ENCODE data around the gene PPP6R1.
A peak's percentile ranks its signal among the peaks of the same experiment; 100 is the strongest.

The PPP6R1 gene

DNA sequence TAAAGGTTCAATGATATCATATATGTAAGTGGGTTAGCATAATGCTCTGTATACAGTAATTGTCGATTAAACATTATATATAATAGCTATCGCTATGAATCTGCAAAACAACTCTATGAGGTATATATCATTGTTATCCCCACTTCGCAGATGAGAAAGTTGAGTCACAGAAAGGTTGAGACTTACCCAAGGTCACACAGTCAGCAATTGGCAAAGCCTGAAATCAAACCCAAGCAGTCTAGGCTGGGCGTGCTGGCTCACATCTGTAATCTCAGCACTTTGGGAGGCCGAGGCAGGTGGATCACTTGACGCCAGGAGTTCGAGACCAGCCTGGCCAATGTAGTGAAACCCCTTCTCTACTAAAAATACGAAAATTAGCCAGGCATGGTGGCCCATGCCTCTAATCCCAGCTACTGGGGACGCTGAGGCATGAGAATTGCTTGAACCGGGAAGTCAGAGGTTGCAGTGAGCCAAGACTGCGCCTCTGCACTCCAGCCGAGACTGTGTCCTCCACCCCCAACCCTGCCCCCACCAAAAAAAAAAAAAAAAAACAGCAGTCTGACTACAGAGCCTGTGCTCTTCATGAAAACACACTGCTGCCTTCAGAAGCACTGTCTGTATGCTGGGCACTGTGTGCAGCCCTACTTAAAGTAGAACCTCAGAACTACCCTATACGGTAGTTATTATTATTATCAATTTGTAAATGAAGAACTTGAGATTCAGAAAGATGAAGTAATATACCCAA, 19.7 kb upstream of the PPP6R1 start:
- WGBS (ENCODE audit: extremely low coverage, insufficient coverage, insufficient read length), result no CpG with 5 or more reads among the region's 13 CpGs
- Histone ChIP-seq H3K23ac (ENCODE audit: low read length) (no peak overlapping the region), H4K8ac (ENCODE audit: low read depth, low read length) (no peak overlapping the region), H3K4me3 (ENCODE audit: low read depth, low read length) (no peak overlapping the region), H2BK12ac (ENCODE audit: low read length) (no peak overlapping the region), H3K4me1 (ENCODE audit: control insufficient read depth in 1 of 2, insufficient read depth in 2 of 2, low read length in 2 of 2) (peaks cover 0 to 5% of the 10 kb centered on the region in 2 experiments), H2BK5ac (ENCODE audit: low read depth, low read length, poor library complexity) (no peak overlapping the region), H4K91ac (ENCODE audit: low read depth, low read length) (no peak overlapping the region), H3K9me3 (ENCODE audit: insufficient read depth, low read depth, low read length) (no peaks in the 10 kb centered on the region), H3K9ac (ENCODE audit: low read length) (no peak overlapping the region), H3K14ac (ENCODE audit: low read length) (no peak overlapping the region), H2AFZ (ENCODE audit: insufficient read depth, low read length, poor library complexity) (no peak overlapping the region), H2BK120ac (ENCODE audit: insufficient read depth, low read length, poor library complexity) (no peak overlapping the region), H3K4ac (ENCODE audit: low read depth, low read length) (no peak overlapping the region), H3K18ac (ENCODE audit: low read length) (no peak overlapping the region), H3K27me3 (ENCODE audit: insufficient read depth, low read length) (no peaks in the 10 kb centered on the region), H4K12ac (ENCODE audit: low read depth, low read length) (no peak overlapping the region), H3K27ac (ENCODE audit: low read depth, low read length) (no peak overlapping the region), H3K36me3 (ENCODE audit: control insufficient read depth in 1 of 2, insufficient read depth in 2 of 2, low read length in 2 of 2) (peaks cover 15 to 17% of the 10 kb centered on the region in 2 experiments), H3K79me1 (ENCODE audit: low read length) (peaks cover 3% of the 10 kb centered on the region), H3K79me2 (ENCODE audit: control insufficient read depth, insufficient read depth, low read length, poor library complexity) (no peaks in the 10 kb centered on the region), H2AK5ac (ENCODE audit: low read length) (no peak overlapping the region), H3K4me2 (ENCODE audit: low read length) (no peak overlapping the region)
- no peak for DNase-seq

- Histone ChIP-seq H3K79me2 (ENCODE audit: control insufficient read depth, insufficient read depth, low read length, poor library complexity) (no peaks in the 10 kb centered on the region), H2BK12ac (ENCODE audit: low read length) (no peak overlapping the region), H3K9ac (ENCODE audit: low read length) (no peak overlapping the region), H3K36me3 (ENCODE audit: control insufficient read depth in 1 of 2, insufficient read depth in 2 of 2, low read length in 2 of 2) (peaks cover 15 to 17% of the 10 kb centered on the region in 2 experiments), H3K4me3 (ENCODE audit: low read depth, low read length) (peak overlapping the region; percentile 41), H4K91ac (ENCODE audit: low read depth, low read length) (no peak overlapping the region), H3K4ac (ENCODE audit: low read depth, low read length) (no peak overlapping the region), H2BK5ac (ENCODE audit: low read depth, low read length, poor library complexity) (no peak overlapping the region), H3K4me1 (ENCODE audit: control insufficient read depth in 1 of 2, insufficient read depth in 2 of 2, low read length in 2 of 2) (peaks cover 0 to 5% of the 10 kb centered on the region in 2 experiments), H4K12ac (ENCODE audit: low read depth, low read length) (no peak overlapping the region), H2AFZ (ENCODE audit: insufficient read depth, low read length, poor library complexity) (no peak overlapping the region), H3K79me1 (ENCODE audit: low read length) (peaks cover 3% of the 10 kb centered on the region), H3K27me3 (ENCODE audit: insufficient read depth, low read length) (no peaks in the 10 kb centered on the region), H3K27ac (ENCODE audit: low read depth, low read length) (no peak overlapping the region), H3K14ac (ENCODE audit: low read length) (no peak overlapping the region), H2BK120ac (ENCODE audit: insufficient read depth, low read length, poor library complexity) (no peak overlapping the region), H3K23ac (ENCODE audit: low read length) (no peak overlapping the region), H2AK5ac (ENCODE audit: low read length) (no peak overlapping the region), H3K18ac (ENCODE audit: low read length) (no peak overlapping the region), H4K8ac (ENCODE audit: low read depth, low read length) (no peak overlapping the region), H3K4me2 (ENCODE audit: low read length) (no peak overlapping the region), H3K9me3 (ENCODE audit: insufficient read depth, low read depth, low read length) (no peaks in the 10 kb centered on the region)
- WGBS (ENCODE audit: extremely low coverage, insufficient coverage, insufficient read length), result no CpG with 5 or more reads among the region's 17 CpGs
- DNase-seq, result no peak
These were observed 18.7 kb upstream of the PPP6R1 start for GRCh38 chr19:55277494-55277893.

- Histone ChIP-seq H3K9me3 (ENCODE audit: insufficient read depth, low read depth, low read length) (no peaks in the 10 kb centered on the region), H2BK12ac (ENCODE audit: low read length) (no peak overlapping the region)
These were observed 18.1 kb upstream of the PPP6R1 start for GRCh38 chr19:55276720-55277430.

DNA sequence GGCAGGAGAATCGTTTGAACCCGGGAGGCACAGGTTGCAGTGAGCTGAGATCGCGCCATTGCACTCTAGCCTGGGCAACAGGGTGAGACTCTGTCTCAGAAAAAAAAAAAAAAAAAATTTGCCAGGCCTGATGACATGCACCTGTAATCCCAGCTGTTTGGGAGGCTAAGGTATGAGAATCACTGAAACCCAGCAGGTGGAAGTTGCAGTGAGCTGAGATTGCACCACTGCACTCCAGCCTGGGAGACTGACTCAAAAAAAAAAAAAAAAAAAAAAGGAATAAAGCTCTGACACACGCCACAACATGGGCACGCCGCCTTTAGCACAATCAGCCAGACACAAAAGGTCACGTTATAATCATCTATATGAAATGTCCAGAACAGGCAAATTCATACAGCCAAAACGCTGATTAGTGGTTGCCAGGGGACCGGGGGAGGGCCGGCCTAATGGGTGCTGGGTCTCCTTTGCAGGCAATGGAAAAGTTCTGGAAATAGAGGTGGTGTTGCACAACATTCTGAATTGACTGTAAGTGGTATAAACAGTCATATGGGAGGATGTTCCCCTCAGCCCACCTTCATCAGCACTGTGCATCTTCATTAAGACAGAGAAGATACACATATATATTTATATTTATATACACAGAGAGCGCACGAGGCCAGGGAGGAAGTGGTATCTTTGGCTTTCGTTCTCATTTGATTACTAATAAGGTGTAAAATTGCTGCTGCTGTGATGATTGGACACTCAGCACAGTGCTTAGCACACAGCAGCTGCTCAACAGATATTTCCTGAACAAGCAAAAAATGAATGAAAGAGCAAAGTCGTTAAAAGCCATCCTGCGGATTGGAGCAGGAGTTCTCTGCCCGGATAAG, 17.3 kb upstream of the PPP6R1 start:
- no peak overlapping the region for H2AK5ac ChIP-seq (ENCODE audit: low read length)
- H4K12ac ChIP-seq (ENCODE audit: low read depth, low read length), result no peak overlapping the region
- H2AFZ ChIP-seq (ENCODE audit: insufficient read depth, low read length, poor library complexity), result no peak overlapping the region
- H3K27me3 ChIP-seq (ENCODE audit: insufficient read depth, low read length), result no peaks in the 10 kb centered on the region
- H3K27ac ChIP-seq (ENCODE audit: low read depth, low read length), result no peak overlapping the region
- no peaks in the 10 kb centered on the region for H3K9me3 ChIP-seq (ENCODE audit: insufficient read depth, low read depth, low read length)
- no peak overlapping the region for H4K91ac ChIP-seq (ENCODE audit: low read depth, low read length)
- no peak overlapping the region for H3K4ac ChIP-seq (ENCODE audit: low read depth, low read length)
- H3K23ac ChIP-seq (ENCODE audit: low read length), result no peak overlapping the region
- H3K79me1 ChIP-seq (ENCODE audit: low read length), result peaks cover 3% of the 10 kb centered on the region
- H3K9ac ChIP-seq (ENCODE audit: low read length), result no peak overlapping the region
- no peak overlapping the region for H3K4me3 ChIP-seq (ENCODE audit: low read depth, low read length)
- no peak overlapping the region for H2BK12ac ChIP-seq (ENCODE audit: low read length)
- no peaks in the 10 kb centered on the region for H3K79me2 ChIP-seq (ENCODE audit: control insufficient read depth, insufficient read depth, low read length, poor library complexity)
- no peak overlapping the region for H2BK5ac ChIP-seq (ENCODE audit: low read depth, low read length, poor library complexity)
- no peak overlapping the region for H3K14ac ChIP-seq (ENCODE audit: low read length)
- peaks cover 18 to 24% of the 10 kb centered on the region in 2 experiments for H3K36me3 ChIP-seq (ENCODE audit: control insufficient read depth in 1 of 2, insufficient read depth in 2 of 2, low read length in 2 of 2)
- no CpG with 5 or more reads among the region's 17 CpGs for WGBS (ENCODE audit: extremely low coverage, insufficient coverage, insufficient read length)
- no peak overlapping the region for H2BK120ac ChIP-seq (ENCODE audit: insufficient read depth, low read length, poor library complexity)
- DNase-seq, result no peak
- no peak overlapping the region for H4K8ac ChIP-seq (ENCODE audit: low read depth, low read length)
- H3K4me2 ChIP-seq (ENCODE audit: low read length), result no peak overlapping the region
- peaks cover 0 to 5% of the 10 kb centered on the region in 2 experiments for H3K4me1 ChIP-seq (ENCODE audit: control insufficient read depth in 1 of 2, insufficient read depth in 2 of 2, low read length in 2 of 2)
- no peak overlapping the region for H3K18ac ChIP-seq (ENCODE audit: low read length)

More at GRCh38 chr19:55276720-55277430, 18.1 kb upstream of the PPP6R1 start:
- no peak overlapping the region for H4K12ac ChIP-seq (ENCODE audit: low read depth, low read length)
- H3K4me1 ChIP-seq (ENCODE audit: control insufficient read depth in 1 of 2, insufficient read depth in 2 of 2, low read length in 2 of 2), result peaks cover 0 to 5% of the 10 kb centered on the region in 2 experiments
- H2AK5ac ChIP-seq (ENCODE audit: low read length), result no peak overlapping the region
- no CpG with 5 or more reads among the region's 15 CpGs for WGBS (ENCODE audit: extremely low coverage, insufficient coverage, insufficient read length)
- H3K14ac ChIP-seq (ENCODE audit: low read length), result no peak overlapping the region
- H3K4me2 ChIP-seq (ENCODE audit: low read length), result no peak overlapping the region
- H3K18ac ChIP-seq (ENCODE audit: low read length), result no peak overlapping the region
- peak overlapping the region; percentile 41 for H3K4me3 ChIP-seq (ENCODE audit: low read depth, low read length)
- H3K79me1 ChIP-seq (ENCODE audit: low read length), result peaks cover 3% of the 10 kb centered on the region
- no peak overlapping the region for H3K23ac ChIP-seq (ENCODE audit: low read length)
- H3K27ac ChIP-seq (ENCODE audit: low read depth, low read length), result no peak overlapping the region
- H3K79me2 ChIP-seq (ENCODE audit: control insufficient read depth, insufficient read depth, low read length, poor library complexity), result no peaks in the 10 kb centered on the region
- no peak for DNase-seq
- H3K27me3 ChIP-seq (ENCODE audit: insufficient read depth, low read length), result no peaks in the 10 kb centered on the region
- H3K4ac ChIP-seq (ENCODE audit: low read depth, low read length), result no peak overlapping the region
- no peak overlapping the region for H2BK5ac ChIP-seq (ENCODE audit: low read depth, low read length, poor library complexity)
- H3K9ac ChIP-seq (ENCODE audit: low read length), result no peak overlapping the region
- H4K91ac ChIP-seq (ENCODE audit: low read depth, low read length), result no peak overlapping the region
- H2AFZ ChIP-seq (ENCODE audit: insufficient read depth, low read length, poor library complexity), result no peak overlapping the region
- peaks cover 18 to 21% of the 10 kb centered on the region in 2 experiments for H3K36me3 ChIP-seq (ENCODE audit: control insufficient read depth in 1 of 2, insufficient read depth in 2 of 2, low read length in 2 of 2)
- H4K8ac ChIP-seq (ENCODE audit: low read depth, low read length), result no peak overlapping the region
- H2BK120ac ChIP-seq (ENCODE audit: insufficient read depth, low read length, poor library complexity), result no peak overlapping the region

Data from trophoblast cell (in vitro differentiated cells and primary cell).